ENCODE measurements around the gene METTL2A.
"Not testable (repeated sequence)": the region's sequence is repeated elsewhere in the genome, so short reads cannot be mapped to it uniquely, and the experiment has no call there.

The METTL2A gene

DNA sequence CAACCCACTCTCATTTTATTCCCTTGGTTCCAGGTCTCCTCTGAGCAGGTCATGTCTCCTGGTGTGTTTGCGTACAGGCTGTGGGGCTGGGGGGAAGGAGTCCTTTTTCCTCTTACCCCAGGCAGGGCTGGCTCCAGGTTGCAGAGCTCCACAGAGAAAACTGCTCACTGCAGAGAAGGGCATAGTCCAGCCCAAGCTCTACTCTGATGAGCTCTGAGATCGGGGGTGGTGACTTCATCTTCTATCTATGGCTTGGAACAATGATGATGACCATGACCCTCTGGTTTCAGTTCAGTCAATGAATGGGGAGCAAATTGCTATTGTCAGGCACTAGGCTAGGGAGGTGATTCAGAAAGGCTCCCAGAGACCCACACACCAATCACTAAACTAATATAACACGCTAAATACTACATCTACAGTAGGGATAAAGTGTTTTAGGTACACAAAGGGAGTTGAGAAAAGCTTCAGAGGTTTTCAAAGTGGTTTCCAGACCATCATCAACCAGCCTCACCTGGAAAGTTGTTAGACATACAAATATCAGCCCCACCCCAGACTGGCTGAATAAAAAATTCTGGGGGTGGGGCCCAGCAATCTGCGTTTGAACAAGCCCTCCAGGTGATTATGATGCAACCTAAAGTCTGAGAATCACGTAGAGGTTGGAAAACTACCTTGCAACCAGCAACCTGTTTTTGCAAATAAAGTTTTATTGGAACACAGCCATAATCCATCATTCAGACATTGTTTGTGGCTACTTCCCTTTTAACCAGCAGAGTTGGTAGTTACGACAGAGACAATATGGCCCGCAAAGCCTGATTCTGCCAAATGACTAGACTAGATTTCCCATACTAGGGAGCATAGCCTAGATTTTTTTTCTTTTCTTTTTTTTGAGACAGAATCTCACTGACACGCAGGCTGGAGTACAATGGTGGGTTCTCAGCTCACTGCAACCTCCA is 49.6 kb downstream of the METTL2A start:
- DNase-seq (ENCODE audit: low read depth), result not testable (repeated sequence)

GRCh38 chr17:62477111-62477510 is 53.4 kb downstream of the METTL2A start:
- not testable (repeated sequence) for DNase-seq (ENCODE audit: low read depth)

DNA sequence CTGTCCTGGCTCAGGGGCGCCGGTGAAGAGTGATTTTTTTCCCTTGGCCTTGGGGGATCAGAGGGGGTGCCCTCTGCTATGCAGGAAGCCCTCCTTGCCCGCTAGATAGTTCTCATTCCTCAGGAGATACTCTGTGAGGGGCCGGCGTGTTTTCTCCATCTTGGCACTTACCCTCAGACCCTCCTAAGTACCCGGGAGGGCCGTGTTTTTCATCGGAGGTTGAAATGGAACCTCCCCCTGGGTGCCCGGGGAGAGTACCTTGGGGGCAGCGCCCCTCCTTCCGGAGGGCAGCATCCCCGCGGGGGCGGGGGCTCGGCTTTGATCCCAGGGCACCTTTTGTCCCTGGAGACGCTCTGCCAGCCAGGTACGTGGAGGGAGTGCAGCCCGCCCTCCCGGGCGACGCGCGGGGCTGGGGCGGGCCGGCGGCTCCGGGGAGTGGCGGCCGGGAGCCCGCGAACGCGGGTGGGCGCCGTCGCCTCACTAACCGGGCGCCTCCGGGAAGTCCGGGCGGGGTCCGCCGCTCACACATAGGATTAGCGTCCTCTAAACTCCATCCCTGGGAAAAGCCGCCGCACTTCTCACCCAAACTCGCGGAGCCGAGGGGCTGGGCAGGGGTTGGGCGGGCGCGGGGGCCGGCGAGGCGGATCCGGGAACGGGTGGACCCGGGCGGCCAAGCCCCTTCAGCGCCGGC is 54.2 kb downstream of the METTL2A start:
- DNase-seq (ENCODE audit: low read depth), result peak; percentile 23

GRCh38 chr17:62478424-62478879 is 54.8 kb downstream of the METTL2A start, which contains the start of gene TLK2:
Gene TLK2, plus strand, starts transcription at chr17:62478825. Its CDS starts 2,301 bp downstream, at chr17:62481126.
- DNase-seq (ENCODE audit: low read depth), result peak; percentile 73

GRCh38 chr17:62478880-62479638 is 55.4 kb downstream of the METTL2A start:
- peak; percentile 35 for DNase-seq (ENCODE audit: low read depth)

DNA sequence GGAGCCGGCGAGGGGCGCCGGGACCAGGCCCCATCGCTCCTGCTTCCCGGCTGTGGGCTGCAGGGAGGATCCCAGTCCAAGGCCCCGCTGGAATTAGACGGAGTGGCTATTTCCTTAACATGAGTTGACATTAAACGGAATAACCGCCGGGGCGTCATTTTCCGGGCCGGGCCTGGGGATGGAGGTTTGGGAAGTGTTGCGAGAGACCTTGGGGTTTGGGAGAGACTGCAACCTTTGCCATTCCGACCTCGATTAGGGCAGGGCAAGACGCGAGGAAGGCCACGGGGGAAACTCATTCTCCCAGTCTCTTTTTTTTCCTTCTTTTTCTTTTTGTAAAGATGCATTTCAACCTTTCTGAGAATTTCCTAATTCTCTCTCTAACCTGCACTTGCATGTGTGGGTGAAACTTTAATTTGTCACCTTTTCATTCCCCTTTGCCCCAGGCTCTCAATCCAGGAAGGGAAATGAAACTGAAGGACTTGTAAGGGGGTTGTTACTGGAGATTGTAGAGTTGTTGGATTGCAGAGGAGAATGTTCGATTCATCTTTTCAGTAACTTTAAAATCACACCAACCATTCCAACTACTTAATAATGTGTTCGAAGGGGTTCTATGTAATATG is 56.1 kb downstream of the METTL2A start:
- DNase-seq (ENCODE audit: low read depth), result not testable (repeated sequence)

DNA sequence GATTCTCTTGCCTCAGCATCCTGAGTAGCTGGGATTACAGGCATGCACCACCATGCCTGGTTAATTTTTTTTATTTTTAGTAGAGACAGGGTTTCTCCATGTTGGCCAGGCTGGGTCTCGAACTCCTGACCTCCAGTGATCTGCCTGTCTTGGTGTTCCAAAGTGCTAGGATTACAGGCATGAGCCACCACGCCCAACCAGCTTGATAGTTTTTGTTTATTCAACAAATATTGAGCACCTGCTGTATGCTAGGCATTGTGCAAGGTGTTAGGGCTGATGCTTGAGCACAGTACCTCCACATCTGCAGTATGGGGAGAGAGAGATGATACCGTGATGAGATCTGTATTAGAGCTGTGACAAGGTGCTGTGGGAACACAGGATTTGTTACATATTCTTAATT is 58.9 kb downstream of the METTL2A start:
- DNase-seq (ENCODE audit: low read depth), result not testable (repeated sequence)

GRCh38 chr17:62490990-62491389 is 67.3 kb downstream of the METTL2A start:
- not testable (repeated sequence) for DNase-seq (ENCODE audit: low read depth)

DNA sequence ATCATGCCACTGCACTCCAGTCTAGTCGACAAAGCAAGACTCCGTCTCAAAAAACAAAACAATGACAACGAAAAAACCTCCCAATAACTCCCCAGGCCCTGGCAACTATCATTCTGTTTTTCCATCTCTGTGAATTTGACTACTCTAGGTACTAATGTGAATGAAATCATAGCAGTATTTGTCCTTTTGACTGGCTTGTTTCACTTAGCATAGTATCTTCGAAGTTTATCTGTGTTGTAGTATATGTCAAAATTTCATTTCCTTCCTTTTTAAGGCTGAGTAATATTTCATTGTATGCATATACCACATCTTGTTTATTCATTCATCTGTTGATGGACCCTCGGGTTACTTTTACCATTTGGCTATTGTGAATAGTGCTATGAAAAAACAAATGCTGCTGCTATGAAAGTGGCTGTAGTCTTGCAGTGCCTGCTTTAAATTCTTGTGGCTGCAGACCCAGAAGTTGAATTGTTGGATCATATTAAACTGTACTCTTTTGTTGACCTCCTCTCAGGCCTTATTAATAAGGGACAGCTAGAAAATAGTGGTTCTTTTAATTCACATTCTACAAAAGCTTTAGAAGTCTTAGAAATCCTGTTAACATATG is 69.5 kb downstream of the METTL2A start:
- DNase-seq (ENCODE audit: low read depth), result not testable (repeated sequence)

DNA sequence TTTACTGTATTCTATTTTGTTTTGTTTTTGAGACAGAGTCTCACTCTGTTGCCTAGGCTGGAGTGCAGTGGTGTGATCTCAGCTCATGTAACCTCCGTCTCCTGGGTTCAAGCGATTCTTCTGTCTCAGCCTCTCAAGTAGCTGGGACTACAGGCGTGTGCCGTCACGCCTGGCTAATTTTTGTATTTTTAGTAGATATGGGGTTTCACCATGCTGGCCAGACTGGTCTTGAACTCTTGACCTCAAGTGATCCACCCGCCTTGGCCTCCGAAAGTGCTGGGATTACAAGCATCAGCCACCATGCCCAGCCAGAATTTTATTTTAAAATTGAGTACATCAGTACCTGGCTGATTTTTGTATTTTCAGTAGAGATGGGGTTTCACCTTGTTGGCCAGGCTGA is 70.4 kb downstream of the METTL2A start:
- DNase-seq (ENCODE audit: low read depth), result not testable (repeated sequence)

GRCh38 chr17:62496344-62496743 is 72.6 kb downstream of the METTL2A start:
- DNase-seq (ENCODE audit: low read depth), result not testable (repeated sequence)

- DNase-seq (ENCODE audit: low read depth), result not testable (repeated sequence)
These were observed 75.1 kb downstream of the METTL2A start for GRCh38 chr17:62498796-62499195.

All from activated T-helper 1 cell treated with Interleukin-2 at 50 U/mL for 16 hours (primary cell).